ENCODE measurements around the gene LTC4S. TPM values are rescaled to one million over a fixed set of nuclear protein-coding genes. Genes with fewer than 3 reads are reported as not detected.

The LTC4S gene
- total and polyA plus RNA-seq, 2 experiments from 2014 or later, result 3.7 TPM; not detected in 1

DNA sequence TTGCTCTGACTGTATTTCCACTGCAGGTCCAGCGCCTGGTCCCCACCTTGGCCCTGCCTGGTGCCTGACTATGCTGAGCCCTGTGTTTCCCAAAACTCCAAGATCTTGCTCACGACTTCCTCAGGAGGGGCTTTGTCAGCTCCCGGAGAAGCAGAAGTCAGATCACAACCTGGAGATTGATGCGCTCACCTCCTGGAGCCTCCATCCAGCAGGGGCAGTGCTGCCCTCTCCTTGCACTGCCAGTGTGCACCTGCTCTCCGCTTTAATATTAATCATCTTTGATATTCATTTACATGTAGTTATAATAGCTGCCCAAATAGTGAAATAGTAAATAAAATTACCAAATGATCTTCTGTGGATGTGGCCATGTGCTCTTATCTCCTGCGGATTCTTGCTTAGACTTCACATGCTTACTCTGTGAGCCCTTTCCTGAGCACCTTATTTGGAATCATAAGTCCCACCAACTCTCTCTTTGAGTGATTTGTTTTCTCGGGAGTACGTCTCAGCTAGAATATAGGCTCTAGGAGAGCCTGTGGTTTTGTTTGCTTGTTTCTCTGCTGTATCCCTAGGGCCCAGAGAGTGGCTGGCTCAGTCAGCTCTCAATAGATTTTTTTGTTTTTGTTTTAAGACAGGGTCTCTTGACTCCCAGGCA is 43.8 kb upstream of the LTC4S start:
- 93% methylated on average over 8 of the region's 8 CpGs for WGBS (ENCODE audit: low lambda C conversion rate, missing lambda C conversion rate)
- Histone ChIP-seq H3K27me3 (no peaks in the 10 kb centered on the region), H3K4me3 (no peak overlapping the region), H2AFZ (no peak overlapping the region), H3K4me1 (ENCODE audit: insufficient read depth) (peaks cover 8% of the 10 kb centered on the region), H3K36me3 (replicated peaks; ENCODE audit: insufficient read depth, low read depth) (no peaks in the 10 kb centered on the region), H4K20me1 (ENCODE audit: insufficient read depth, poor library complexity, severe bottlenecking) (peaks cover 80% of the 10 kb centered on the region), H3K79me2 (peaks cover 98% of the 10 kb centered on the region), H3K4me2 (no peak overlapping the region), H3K9me2 (replicated peaks; ENCODE audit: insufficient read depth) (no peaks in the 10 kb centered on the region), H3K9me3 (ENCODE audit: low read depth) (no peaks in the 10 kb centered on the region), H3K27ac (no peak overlapping the region)
- DNase-seq (ENCODE audit: low spot score), result no peak
- TF ChIP-seq EZH2phosphoT487 (IDR thresholded peaks at IDR 0.05; ENCODE audit: low read depth, severe bottlenecking, unreplicated experiment), result no peak
- no peak for TF ChIP-seq EZH2 (IDR thresholded peaks at IDR 0.05; ENCODE audit: borderline replicate concordance)
- no peak for TF ChIP-seq CTCF (IDR thresholded peaks at IDR 0.05; ENCODE audit: poor library complexity)

DNA sequence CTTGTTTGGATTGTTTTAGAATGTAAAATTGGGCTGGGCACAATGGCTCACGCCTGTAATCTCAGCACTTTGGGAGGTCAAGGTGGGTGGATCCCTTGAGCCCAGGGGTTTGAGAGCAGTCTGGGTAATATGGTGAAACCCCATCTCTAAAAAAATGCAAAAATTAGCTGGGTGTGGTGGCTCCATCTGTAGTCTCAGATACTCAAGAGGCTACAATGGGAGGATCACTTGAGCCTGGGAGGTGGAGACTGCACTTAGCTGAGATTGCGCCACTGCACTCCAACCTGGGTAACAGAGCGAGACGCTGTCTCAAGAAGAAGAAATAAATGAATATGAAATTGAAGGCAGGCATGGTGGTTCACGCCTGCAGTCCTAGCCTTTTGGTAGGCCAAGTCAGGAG is 39.8 kb upstream of the LTC4S start:
- Histone ChIP-seq H2AFZ (no peak overlapping the region), H3K27me3 (no peaks in the 10 kb centered on the region), H3K9me2 (replicated peaks; ENCODE audit: insufficient read depth) (no peaks in the 10 kb centered on the region), H3K36me3 (replicated peaks; ENCODE audit: insufficient read depth, low read depth) (no peaks in the 10 kb centered on the region), H4K20me1 (ENCODE audit: insufficient read depth, poor library complexity, severe bottlenecking) (peaks cover 94% of the 10 kb centered on the region), H3K27ac (no peak overlapping the region), H3K79me2 (peaks cover 99% of the 10 kb centered on the region), H3K4me2 (no peak overlapping the region), H3K9me3 (ENCODE audit: low read depth) (no peaks in the 10 kb centered on the region), H3K4me1 (ENCODE audit: insufficient read depth) (peaks cover 13% of the 10 kb centered on the region), H3K4me3 (no peak overlapping the region)
- DNase-seq (ENCODE audit: low spot score), result no peak
- TF ChIP-seq CTCF (IDR thresholded peaks at IDR 0.05; ENCODE audit: poor library complexity) (no peak), EZH2phosphoT487 (IDR thresholded peaks at IDR 0.05; ENCODE audit: low read depth, severe bottlenecking, unreplicated experiment) (no peak), EZH2 (IDR thresholded peaks at IDR 0.05; ENCODE audit: borderline replicate concordance) (no peak)
- WGBS (ENCODE audit: low lambda C conversion rate, missing lambda C conversion rate), result 94% methylated on average over 5 of the region's 5 CpGs

GRCh38 chr5:179755022-179755421 is 38.8 kb upstream of the LTC4S start:
- no peaks in the 10 kb centered on the region for H3K9me2 ChIP-seq (replicated peaks; ENCODE audit: insufficient read depth)
- no peaks in the 10 kb centered on the region for H3K9me3 ChIP-seq (ENCODE audit: low read depth)
- no peaks in the 10 kb centered on the region for H3K36me3 ChIP-seq (replicated peaks; ENCODE audit: insufficient read depth, low read depth)
- peak; percentile 38 for DNase-seq (ENCODE audit: low spot score)
- H3K27me3 ChIP-seq, result no peaks in the 10 kb centered on the region
- no peak overlapping the region for H3K4me3 ChIP-seq
- peak overlapping the region; percentile 57 for H3K27ac ChIP-seq
- H2AFZ ChIP-seq, result no peak overlapping the region
- H4K20me1 ChIP-seq (ENCODE audit: insufficient read depth, poor library complexity, severe bottlenecking), result peaks cover 94% of the 10 kb centered on the region
- TF ChIP-seq EZH2phosphoT487 (IDR thresholded peaks at IDR 0.05; ENCODE audit: low read depth, severe bottlenecking, unreplicated experiment) (no peak), EZH2 (IDR thresholded peaks at IDR 0.05; ENCODE audit: borderline replicate concordance) (no peak), CTCF (IDR thresholded peaks at IDR 0.05; ENCODE audit: poor library complexity) (no peak)
- H3K4me1 ChIP-seq (ENCODE audit: insufficient read depth), result peaks cover 13% of the 10 kb centered on the region
- peaks cover 99% of the 10 kb centered on the region for H3K79me2 ChIP-seq
- H3K4me2 ChIP-seq, result peak overlapping the region; percentile 43
- WGBS (ENCODE audit: low lambda C conversion rate, missing lambda C conversion rate), result 31% methylated on average over 2 of the region's 2 CpGs

Data from hepatocyte (in vitro differentiated cells).